ENCODE measurements around the gene SMG9.
"Not testable (repeated sequence)": the region's sequence is repeated elsewhere in the genome, so short reads cannot be mapped to it uniquely, and the experiment has no call there.

The SMG9 gene

DNA sequence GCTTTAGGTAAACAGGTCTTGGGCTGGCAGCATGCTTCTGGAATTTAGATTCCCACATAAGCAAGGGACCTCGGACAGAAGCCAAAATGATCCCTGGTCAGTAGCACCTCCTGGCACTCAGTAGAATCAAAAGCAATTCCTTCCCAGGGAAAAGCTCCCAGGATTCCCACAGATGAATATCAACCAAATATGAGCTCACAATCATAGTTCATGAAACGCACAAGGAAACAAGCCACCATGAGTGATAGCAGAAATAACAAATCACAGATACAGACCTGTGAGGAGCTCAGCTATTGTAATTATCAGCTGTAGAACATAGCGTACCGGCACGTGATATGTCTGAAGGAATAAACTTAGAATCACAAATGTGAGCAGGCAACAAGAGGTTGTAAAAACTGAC, 63.0 kb downstream of the SMG9 start:
- no peak for DNase-seq (ENCODE audit: low read depth)

DNA sequence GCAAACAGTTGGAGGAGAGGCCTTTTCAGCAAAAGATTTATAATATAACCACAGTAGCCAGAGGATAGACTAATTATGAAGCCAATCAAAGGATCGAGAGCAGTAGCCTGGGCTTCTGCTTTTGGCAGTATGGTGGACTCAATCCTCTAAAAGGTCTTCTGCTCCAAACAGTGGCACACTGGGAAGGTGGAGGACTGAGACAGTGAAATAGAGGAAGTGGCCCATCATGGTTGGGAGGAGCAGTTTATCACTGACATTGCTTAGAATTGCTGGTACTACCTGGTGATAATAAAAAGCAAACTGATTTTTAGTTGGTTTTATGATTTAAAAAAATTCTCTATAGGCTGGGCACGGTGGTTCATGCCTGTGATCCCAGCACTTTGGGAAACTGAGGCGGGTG, 63.9 kb downstream of the SMG9 start:
- no peak for DNase-seq (ENCODE audit: low read depth)

DNA sequence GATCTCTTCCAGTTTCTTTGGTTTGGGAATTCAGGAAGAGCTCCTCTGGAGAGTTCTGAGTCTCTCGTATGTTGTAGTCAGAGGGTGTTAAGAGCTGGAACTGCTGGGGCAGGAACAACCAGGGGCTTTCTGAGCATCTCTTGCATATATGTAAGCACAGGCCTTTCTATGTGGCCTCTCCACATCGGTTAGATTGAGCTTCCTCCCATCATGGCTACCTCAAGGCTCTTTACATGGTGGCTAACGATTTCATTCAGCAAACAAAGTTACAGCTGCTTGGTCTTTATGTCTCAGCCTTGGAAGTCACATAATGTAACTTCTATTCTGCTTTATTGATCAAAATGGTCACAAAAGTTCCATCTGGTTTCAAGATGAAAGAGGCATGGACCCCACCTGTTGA, 64.3 kb downstream of the SMG9 start:
- DNase-seq (ENCODE audit: low read depth), result no peak

DNA sequence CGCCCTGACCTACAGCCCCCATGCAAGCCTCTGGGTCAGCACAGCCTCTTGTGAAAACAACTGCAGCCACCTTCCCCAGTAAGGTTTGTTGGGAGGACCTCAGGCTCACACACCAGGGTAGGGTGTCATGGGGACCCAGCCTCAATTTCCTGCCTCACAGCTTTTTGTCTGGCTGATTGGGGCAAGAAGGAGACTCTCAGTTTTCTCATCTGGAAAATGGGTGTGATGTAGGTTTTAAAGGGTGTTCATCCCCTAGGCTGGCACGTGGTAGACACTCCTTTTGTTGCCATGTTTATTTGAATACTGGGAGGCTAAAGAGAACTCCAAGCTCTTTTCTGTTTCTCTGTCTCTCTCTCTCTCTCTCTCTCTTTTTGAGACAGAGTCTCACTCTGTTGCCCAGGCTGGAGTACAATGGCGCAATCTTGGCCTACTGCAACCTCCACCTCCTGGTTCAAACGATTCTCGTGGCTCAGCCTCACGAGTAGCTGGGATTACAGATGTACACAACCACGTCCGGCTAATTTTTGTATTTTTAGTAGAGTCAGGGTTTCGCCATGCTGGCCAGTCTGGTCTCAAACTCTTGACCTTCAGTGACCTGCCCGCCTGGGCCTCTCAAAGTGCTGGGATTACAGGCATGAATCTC, 66.6 kb downstream of the SMG9 start:
- no peak for DNase-seq (ENCODE audit: low read depth)

DNA sequence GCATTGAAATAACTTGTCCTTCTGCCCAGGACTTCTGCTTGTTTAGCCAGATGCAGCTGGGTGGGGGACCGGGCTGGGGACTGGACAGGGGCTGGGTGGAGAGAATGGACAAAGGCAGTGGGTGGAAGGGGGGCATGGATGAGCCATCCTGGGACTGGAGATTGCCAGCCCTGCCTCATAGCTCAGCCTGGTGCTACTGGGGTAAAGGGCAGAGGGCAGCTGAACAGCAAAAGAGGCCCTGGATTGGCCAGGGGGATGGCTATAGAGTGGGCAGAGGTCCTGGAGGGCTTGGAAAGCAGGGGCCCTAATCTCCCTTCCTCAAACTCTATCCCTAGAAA, 67.1 kb downstream of the SMG9 start:
- no peak for DNase-seq (ENCODE audit: low read depth)

DNA sequence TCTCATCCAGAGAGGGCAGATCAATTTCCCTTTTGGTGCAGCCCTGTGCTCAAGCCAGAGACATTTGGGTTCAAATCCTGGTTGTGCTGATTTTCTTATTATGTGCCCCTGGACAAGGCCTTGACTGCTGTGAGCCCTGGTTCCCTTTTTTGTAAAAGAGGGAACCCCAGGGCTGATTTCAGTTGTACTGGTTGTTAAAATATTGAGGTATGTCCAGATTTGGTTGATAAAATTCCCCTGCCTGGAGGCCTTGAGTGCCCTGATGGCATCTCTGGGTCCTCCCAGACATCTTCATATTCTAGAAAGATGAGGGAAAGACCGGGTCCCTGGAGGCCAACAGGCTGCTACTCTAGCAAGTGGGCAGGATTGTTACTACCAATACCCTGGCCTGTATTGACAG, 70.4 kb downstream of the SMG9 start:
- DNase-seq (ENCODE audit: low read depth), result no peak

DNA sequence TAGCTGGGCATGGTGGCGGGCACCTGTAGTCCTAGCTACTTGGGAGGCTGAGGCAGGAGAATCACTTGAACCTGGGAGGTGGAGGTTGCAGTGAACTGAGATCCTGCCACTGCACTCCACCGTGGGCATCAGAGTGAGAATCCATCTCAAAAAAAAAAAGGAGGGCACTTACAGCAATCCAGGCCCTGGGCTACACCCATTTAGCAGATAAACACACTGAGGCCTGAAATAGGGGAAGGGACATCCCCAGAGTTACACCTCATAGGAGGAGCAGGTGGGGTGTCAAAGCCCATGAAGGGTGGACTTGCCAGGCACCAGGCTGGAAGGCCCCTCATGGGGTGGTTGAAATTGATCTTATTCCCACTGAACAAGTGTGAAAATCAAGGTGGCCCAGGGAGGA, 70.9 kb downstream of the SMG9 start:
- DNase-seq (ENCODE audit: low read depth), result no peak

DNA sequence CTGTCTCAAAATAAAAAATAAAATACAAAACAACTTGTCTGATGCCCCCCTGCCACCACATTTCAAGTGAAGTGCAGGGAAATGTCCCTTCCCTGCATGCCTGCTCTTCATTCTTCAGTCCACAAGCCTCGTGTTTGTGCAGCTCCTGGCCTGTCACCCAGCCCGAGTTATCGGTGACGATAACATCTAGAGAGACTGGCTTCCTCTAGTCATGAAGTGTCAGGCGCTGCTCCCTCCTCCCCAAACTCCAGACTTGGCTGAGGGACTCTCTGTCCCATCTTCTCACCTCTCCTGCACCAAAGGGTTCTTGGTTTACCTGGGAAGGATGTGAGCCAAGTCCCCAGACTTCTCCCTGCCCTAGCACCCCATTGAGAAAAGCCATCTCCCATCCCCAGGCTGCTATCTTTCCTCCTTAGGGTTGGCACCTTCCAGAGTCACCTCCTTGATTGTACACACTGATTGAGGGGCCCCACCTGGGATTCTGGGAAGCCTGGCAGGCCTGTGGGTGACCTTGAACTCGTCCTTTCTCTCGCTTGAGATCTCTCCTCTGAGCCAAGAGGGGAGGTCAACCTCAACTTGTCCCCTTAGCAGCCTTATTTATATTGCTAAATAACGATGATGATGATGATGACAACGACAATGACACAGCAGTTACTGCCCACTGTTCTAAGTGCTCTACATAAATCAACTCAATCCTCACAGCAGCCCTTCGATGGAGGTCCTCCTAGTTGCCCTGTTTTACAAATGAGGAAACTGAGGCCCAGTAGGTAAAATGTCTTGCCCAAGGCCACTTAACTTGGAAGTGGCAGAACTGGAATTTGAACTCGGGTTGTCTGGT, 71.7 kb downstream of the SMG9 start:
- no peak for DNase-seq (ENCODE audit: low read depth)

DNA sequence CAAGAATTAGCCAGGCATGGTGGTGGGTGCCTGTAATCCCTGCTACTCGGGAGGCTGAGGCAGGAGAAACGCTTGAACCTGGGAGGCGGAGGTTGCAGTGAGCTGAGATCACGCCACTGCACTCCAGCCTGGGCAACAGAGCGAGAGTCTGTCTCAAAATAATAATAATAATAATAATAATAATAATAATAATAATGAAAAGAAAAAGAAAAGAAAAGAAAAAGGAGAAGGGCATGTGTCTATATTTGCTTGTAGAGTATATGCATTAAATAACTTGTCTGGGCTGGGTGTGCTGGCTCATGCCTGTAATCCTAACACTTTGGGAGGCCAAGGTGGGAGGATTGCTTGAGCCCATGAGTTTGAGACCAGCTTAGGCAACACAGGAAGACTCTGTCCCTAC, 72.5 kb downstream of the SMG9 start:
- not testable (repeated sequence) for DNase-seq (ENCODE audit: low read depth)

DNA sequence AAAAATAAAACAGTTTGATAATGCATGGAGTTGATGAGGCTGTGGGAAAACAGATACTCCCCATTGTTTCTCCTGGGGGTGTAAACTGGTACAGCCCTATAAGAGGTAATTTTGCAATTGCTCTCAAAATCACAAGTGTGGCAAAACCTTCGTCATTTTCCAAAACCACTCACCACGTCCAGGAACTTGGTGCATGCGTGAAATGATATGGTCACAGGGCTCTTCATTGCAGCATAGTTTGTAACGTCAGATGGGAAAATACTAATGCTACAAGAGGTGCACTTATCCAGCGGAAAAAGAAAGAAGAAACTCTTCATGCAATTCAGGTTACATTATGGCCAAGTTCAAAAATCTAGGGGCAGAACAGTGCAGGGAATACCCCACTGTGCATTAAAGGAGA, 72.9 kb downstream of the SMG9 start:
- DNase-seq (ENCODE audit: low read depth), result no peak

DNA sequence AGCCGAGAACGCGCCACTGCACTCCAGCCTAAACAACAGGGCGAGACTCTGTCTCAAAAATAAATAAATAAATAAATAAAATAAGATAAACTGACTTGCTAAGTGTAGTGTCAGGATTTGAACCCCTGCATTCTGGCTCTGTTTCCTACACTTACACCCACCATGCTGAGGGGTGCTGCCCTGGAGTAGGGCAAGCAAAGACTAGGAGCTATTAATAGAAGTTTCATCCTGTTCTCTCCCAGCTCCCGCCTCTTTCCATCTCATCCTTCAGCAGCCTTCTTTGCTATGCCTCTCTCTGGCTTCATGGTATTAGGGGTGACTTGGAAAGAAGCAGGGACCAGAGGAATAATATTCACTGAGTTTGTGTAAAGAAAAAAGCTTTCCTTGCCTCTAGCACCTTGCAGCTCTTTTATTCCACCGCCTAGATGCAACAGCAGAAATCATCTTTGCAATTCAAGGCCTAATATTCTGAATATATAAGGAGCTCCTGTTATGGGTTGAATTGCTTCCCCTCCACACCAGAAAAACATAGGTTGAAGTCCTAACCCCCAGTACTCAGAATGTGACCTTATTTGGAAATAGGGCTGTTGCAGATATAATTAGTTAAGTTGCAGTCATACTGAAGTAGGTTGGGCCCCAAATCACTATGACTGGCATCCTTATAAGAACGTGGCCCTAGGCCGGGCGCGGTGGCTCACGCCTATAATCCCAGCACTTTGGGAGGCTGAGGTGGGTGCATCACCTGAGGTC, 76.1 kb downstream of the SMG9 start:
- no peak for DNase-seq (ENCODE audit: low read depth)

Data from stimulated activated CD8-positive, alpha-beta memory T cell treated with anti-CD3 and anti-CD28 coated beads, Interleukin-15, amount 100 ng/mL, for 1 hour (primary cell).